Measurements from ENCODE around the gene ERGIC1. TPM values are rescaled to one million over a fixed set of nuclear protein-coding genes. Genes with fewer than 3 reads are reported as not detected.

ERGIC1 gene
- polyA plus RNA-seq, 1 donor from 2014 or later: 59.1 TPM

GRCh38 chr5:172868924-172869591 is 35.0 kb downstream of the ERGIC1 start:
- H3K27me3 ChIP-seq (ENCODE audit: insufficient read depth, low read depth, low read length): no peaks in the 10 kb centered on the region
- no peaks in the 10 kb centered on the region for H3K36me3 ChIP-seq (ENCODE audit: insufficient read depth, low read length)
- H3K79me2 ChIP-seq (replicated peaks; ENCODE audit: insufficient read depth, low read length): no peaks in the 10 kb centered on the region
- no peak overlapping the region for H3K9ac ChIP-seq (ENCODE audit: low read length)
- no peaks in the 10 kb centered on the region for H3F3A ChIP-seq (ENCODE audit: insufficient read depth, low read length, poor library complexity, severe bottlenecking)
- no peak overlapping the region for H3K4me3 ChIP-seq (ENCODE audit: low read length)
- H3K27ac ChIP-seq (ENCODE audit: low read length): no peak overlapping the region
- no peaks in the 10 kb centered on the region for H3K9me3 ChIP-seq (ENCODE audit: low read length)
- TF ChIP-seq CTCF (IDR thresholded peaks at IDR 0.05; ENCODE audit: poor library complexity, severe bottlenecking): no peak
- no peak for TF ChIP-seq EP300 (conservative IDR thresholded peaks at IDR 0.05; ENCODE audit: poor library complexity, severe bottlenecking)
- TF ChIP-seq POLR2AphosphoS5 (IDR thresholded peaks at IDR 0.05): no peak
- TF ChIP-seq TAF1 (IDR thresholded peaks at IDR 0.05; ENCODE audit: low read depth): no peak
- no peak for TF ChIP-seq MXI1 (conservative IDR thresholded peaks at IDR 0.05; ENCODE audit: poor library complexity, severe bottlenecking)
- no peak for TF ChIP-seq EZH2 (IDR thresholded peaks at IDR 0.05; ENCODE audit: borderline replicate concordance, insufficient read depth, low read length, poor library complexity, severe bottlenecking)
- no peak for TF ChIP-seq REST (IDR thresholded peaks at IDR 0.05; ENCODE audit: borderline replicate concordance)
- TF ChIP-seq SMC3 (conservative IDR thresholded peaks at IDR 0.05; ENCODE audit: poor library complexity): no peak
- TF ChIP-seq RAD21 (conservative IDR thresholded peaks at IDR 0.05): no peak
- no peaks in the 10 kb centered on the region for H3K9me2 ChIP-seq (ENCODE audit: insufficient read depth, low read length)
- no peak overlapping the region for H2AFZ ChIP-seq (ENCODE audit: low read depth, low read length)
- H3K4me2 ChIP-seq (ENCODE audit: low read length): no peak overlapping the region
- no peaks in the 10 kb centered on the region for H4K20me1 ChIP-seq (ENCODE audit: insufficient read depth)

GRCh38 chr5:172869691-172870090 is 35.6 kb downstream of the ERGIC1 start:
- TF ChIP-seq CTCF (IDR thresholded peaks at IDR 0.05; ENCODE audit: poor library complexity, severe bottlenecking) (no peak), EP300 (conservative IDR thresholded peaks at IDR 0.05; ENCODE audit: poor library complexity, severe bottlenecking) (no peak), MXI1 (conservative IDR thresholded peaks at IDR 0.05; ENCODE audit: poor library complexity, severe bottlenecking) (no peak), REST (IDR thresholded peaks at IDR 0.05; ENCODE audit: borderline replicate concordance) (no peak), EZH2 (IDR thresholded peaks at IDR 0.05; ENCODE audit: borderline replicate concordance, insufficient read depth, low read length, poor library complexity, severe bottlenecking) (no peak), RAD21 (conservative IDR thresholded peaks at IDR 0.05) (no peak)
- H3K79me2 ChIP-seq (replicated peaks; ENCODE audit: insufficient read depth, low read length): no peaks in the 10 kb centered on the region
- H3K9ac ChIP-seq (ENCODE audit: low read length): no peak overlapping the region
- H3K27me3 ChIP-seq (ENCODE audit: insufficient read depth, low read depth, low read length): no peaks in the 10 kb centered on the region
- no peaks in the 10 kb centered on the region for H3F3A ChIP-seq (ENCODE audit: insufficient read depth, low read length, poor library complexity, severe bottlenecking)
- H3K4me3 ChIP-seq (ENCODE audit: low read length): no peak overlapping the region
- H3K9me2 ChIP-seq (ENCODE audit: insufficient read depth, low read length): no peaks in the 10 kb centered on the region
- H4K20me1 ChIP-seq (ENCODE audit: insufficient read depth): no peaks in the 10 kb centered on the region
- H3K27ac ChIP-seq (ENCODE audit: low read length): no peak overlapping the region
- no peak overlapping the region for H3K4me2 ChIP-seq (ENCODE audit: low read length)
- H2AFZ ChIP-seq (ENCODE audit: low read depth, low read length): no peak overlapping the region
- no peaks in the 10 kb centered on the region for H3K36me3 ChIP-seq (ENCODE audit: insufficient read depth, low read length)
- H3K9me3 ChIP-seq (ENCODE audit: low read length): no peaks in the 10 kb centered on the region
